ENCODE results near the gene KNDC1.

The KNDC1 gene

GRCh38 chr10:133246236-133246626 lies 86.2 kb downstream of the KNDC1 start:
- DNase-seq = no peak

GRCh38 chr10:133247681-133248333 lies 87.8 kb downstream of the KNDC1 start:
- no peak for DNase-seq

- DNase-seq = no peak
Measured at GRCh38 chr10:133248334-133248715, 88.3 kb downstream of the KNDC1 start.

- no peak for DNase-seq
Measured at GRCh38 chr10:133249094-133249780, 89.2 kb downstream of the KNDC1 start.

DNA sequence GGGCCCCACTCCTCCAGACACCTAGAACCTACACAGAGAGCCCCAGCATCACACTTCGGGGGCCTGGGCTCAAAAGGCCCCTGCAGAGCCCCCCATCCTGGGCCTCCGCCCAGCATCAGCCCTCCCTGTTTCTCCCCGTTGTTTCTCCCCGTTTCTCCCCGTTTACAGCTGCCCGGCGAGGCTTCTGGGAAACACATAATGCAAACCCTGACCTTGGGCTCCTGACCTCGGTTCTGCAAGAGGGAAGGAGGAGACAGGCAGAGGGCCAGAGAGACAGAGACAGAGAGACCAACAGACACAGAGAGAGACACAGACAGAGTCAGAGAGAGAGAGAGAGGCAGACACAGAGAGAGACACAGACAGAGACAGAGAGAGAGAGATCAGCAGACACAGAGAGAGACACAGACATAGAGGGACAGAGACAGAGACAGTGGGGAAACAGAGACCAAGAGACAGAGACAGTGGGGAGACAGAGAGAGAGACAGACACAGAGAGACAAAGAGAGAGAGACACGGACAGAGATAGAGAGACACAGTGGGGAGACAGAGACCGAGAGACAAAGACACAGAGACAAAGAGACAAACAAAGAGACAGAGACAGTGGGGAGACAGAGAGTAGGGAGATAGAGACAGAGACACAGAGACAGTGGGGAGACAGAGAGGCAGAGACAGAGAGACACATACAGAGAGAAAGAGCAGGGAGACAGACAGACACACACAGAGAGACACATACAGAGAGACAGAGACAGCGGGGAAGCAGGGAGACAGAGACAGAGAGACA lies 90.1 kb downstream of the KNDC1 start:
- no peak for DNase-seq

DNA sequence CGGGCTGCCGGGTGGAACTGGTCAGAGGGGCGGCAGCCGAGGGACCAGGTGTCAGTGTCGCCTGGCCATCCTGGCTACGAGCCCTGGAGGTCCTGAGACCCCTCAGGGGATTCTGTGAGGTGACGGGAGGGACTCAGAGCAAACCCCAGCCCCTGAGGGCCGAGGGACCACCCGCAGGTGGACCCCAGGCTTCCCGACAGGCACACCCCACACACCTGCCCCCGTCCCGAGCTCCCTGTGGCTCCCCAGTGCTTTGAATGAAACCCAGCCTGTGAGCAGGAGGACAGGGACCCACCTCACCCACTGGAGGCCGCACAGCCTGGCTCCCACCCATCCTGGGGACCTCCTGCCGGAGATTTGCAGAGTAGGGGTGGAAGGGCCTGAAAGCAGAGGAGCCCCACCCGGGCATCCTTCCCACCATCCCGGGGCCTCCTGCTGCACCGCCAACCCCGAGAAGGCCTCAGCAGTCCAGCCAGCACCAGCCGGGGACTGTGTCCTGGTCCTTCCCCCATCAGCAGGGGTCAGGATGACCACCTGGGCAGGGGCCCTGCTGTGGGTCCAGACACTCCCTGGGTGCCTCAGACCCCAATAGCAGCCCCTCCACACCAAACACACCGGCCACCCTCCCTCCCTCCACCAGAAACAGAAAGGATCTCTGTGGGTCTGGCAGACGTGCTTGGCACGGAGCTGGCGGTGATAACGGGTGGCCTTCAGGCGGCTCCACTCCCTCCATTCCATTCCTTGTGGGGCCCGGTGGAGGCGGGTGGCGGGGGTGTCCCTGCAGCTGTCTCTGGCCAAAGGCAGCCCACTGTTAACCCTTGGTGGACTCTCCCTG lies 91.6 kb downstream of the KNDC1 start:
- DNase-seq = no peak

- DNase-seq = no peak
Measured at GRCh38 chr10:133252223-133252552, 92.2 kb downstream of the KNDC1 start.

DNA sequence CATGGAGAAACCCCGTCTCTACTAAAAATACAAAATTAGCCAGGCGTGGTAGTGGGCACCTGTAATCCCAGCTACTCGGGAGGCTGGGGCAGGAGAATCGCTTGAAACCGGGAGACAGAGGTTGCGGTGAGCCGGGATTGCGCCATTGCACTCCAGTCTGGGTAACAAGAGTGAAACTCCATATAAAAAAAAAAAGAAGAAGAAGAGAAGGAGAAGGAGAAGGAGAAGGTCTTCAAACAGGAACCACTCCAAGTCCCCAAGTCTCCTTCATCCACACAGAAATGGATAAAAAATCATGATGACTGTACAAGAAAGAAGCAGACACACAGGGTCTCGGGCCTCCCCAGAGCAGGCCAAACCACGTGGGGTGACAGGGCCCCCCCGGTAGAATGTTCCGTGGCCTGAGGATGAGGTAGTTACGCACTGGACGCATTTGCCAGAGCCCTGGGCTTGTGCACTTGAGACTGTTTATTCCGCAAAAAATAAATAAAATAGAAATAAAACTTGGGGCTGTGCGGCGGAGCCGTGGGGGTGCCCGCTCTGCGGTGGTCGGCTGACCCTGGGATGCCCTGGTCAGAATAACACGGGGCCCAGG lies 93.4 kb downstream of the KNDC1 start:
- DNase-seq = no peak

- DNase-seq = no peak
Measured at GRCh38 chr10:133254421-133255120, 94.6 kb downstream of the KNDC1 start.

DNA sequence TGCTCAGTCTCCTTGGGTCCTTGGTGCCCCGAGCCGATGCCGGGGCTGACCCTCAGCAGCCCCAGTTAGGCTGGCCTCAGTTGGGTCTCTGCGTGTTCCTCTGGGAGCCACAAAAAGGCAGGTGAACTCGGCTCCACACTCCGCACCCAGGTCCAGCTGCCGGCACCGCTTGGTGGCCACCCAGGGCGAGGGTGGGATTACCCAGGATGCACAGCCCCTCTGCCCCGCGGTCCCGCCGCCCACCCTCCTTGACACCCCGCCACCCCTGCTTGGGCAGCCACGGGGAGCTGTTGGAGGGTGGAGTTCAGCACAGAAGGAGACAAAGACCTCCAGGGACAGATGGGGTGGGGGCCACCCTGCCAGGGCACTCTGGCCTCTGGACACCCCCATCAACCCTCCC lies 95.3 kb downstream of the KNDC1 start:
- DNase-seq = no peak

GRCh38 chr10:133257489-133258065 lies 97.6 kb downstream of the KNDC1 start:
- DNase-seq = no peak

DNA sequence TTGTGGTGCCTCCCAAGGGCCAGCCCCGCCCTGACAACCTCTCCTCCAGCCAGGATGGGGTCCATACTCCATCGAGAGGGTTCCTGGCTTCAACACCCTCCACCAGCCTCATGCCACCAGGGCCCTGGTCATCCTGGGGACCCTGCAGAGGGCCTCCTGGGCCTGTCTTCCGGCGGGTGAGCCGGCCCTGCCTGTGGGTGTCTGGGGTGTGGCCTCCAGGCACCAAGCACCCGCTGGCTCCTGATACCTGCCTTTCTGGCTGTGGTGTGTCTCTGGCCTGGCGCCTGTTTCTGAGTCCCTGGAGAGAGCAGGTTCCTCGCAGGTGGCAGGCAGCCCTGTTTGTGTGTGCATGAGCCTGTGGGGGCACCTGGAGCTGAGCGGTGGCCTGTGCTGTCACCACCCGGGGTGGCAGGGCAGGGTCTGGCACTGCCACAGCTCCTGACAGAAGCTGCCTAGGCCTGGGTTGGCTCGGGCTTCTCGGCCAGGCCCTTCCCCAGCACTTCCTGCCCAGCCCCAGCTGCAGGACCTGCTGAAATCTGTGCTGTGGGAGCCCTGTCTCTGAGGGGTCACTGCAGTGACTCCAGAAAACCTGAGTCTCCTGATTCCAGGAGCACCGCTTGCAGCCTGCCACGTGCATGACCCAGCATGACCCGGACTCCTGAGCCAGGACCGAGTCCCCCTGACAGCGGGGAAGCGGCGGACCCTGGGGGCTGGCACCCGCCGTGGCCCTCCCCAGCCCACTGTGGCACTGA lies 98.2 kb downstream of the KNDC1 start:
- no peak for DNase-seq

GRCh38 chr10:133258818-133259601 lies 99.0 kb downstream of the KNDC1 start:
- DNase-seq = peak; percentile 89

DNA sequence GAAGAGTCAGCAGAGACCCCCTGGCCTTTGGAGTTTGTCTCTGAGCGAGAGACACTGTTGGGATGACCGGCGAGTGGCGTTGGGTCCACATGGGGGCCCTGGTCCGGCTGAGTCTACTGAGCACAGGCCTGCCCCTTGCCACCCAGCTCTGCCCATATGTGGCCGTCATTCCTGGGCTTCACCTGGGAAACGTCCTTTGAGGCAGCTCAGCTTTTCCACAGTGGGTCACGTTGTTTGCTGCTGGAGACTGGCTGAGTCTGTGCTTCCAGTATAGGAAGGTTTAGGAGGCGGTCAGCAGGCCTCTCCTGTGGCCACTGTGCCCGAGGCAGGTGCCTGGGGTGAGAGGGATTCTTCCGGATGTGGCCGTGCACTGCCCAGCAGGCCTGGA lies 99.6 kb downstream of the KNDC1 start:
- DNase-seq = no peak

DNA sequence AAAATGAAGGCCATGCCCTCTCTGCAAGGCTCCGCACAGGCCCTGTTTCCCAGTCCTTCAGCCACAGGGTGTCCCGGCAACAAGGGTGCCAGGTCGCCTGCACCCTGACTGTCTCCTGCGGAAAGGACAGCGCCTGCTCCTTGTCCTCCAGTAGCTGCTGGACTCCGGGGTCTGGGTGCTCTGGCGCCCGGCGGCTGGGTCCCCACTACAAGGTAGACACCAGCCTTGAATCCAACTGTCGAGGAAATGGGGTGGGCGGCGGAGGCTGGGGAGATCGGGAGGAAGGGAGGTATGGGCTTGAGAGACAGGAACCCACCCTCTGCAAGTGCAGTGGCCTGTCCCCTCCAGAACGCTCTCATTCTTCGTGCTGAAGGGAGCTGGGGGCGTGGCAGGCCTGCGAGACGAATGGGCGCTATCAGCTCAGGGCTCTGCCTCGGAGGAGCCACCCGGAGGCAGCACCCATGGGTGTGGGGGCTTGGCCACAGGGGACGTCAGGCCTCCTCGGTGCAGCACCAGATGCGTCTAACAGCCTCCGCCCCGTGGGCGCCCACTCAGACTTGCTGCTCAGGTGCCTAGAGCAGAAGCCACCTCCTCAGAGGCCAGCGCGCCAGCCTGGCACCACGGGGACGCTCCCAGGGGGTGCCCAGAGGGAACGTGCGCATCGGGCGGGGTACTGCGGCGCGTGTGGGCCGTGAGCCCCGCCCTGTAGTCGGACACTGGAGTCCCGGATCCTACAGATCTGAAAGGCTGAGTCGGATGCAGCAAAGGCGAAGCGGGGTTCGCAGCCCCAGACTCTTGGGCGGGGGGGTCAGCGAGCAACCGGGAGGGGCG lies 101.1 kb downstream of the KNDC1 start:
- DNase-seq = no peak

DNA sequence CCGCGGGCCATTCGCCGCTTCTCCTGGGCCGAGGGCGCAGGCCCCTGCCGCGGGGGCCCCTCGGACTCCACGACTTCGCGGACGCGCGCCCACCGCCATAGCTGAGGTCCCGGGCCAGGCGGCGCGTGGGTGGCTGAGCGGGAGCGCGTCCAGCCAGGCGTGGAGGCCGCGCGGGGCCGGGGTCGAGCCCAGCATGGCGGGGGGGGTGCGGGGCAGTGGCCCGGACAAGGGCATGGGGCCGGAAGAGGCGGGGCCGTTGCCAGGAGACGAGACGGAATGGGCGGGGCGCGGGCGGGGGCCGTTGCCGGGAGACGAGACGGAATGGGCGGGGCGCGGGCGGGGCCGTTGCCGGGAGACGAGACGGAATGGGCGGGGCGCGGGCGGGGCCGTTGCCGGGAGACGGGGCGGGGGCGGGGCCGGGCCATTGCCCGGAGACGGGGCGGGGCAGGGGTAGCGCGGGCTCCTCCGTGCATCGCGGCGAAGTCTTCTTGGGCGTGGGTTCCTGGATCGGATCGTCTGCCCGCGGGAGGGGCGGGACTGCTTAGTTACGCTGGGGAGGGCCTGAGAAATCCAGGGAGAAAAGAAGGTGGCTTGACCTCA lies 101.8 kb downstream of the KNDC1 start:
- DNase-seq = peak; percentile 49

- no peak for DNase-seq
Measured at GRCh38 chr10:133262696-133263095, 102.7 kb downstream of the KNDC1 start.

DNA sequence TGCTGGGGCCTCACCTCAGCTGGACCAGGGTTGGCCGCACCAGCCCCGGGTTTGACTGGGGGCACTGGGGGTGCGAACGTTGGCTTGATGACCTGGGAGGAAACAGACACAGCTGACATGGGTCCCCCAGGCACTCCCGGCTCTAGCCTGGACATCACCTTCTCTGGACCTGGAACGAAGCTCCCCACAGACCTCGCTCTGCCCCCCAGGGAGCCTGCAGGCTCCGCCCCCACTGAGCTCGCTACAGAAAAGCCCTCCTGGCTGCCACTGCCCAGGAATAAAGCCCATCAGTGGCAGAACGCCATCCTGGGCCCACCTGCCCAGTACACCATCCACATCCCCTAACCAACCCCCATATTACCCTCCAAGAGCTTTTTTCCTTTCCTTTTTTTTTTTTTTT lies 103.7 kb downstream of the KNDC1 start:
- no peak for DNase-seq

DNA sequence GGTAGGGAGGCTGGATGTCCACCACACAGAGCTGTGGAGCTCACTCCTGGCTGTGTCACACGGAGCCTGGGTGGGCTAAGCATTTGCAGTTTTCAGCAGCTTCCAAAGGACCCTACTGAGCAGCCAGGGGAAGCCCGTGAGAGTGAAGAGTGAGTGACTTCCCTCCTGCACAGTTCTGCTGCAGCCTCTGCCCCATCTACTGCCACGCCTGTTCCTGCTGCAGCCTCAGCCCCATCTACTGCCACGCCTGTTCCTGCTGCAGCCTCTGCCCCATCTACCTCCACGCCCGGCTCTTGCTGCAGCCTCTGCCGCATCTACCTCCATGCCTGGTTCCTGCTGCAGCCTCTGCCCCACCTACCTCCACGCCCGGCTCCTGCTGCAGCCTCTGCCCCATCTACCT lies 104.4 kb downstream of the KNDC1 start:
- DNase-seq = no peak

All from GOT3 (cell line).